ENCODE measurements around the gene MAP6D1.

Gene MAP6D1

DNA sequence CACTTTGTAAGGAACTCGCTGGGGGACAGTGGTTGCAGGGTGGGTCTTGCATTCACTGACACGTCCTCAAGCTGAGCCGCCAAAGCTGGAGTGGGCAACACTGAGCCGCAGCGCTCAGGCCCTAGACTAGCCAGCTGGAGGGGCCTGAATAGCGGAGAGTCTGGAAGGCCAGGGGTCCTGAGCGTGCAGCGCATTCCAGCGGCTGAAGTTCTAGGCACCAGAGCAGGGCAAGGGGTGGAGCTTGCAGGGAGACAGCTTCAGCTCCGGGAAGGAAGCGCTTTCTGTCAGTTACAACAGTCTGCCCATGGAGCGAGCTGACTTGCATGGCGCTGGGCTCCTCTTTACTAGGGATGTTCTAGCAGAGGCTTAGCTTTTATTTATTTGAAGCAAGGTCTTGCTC lies 2.7 kb downstream of the MAP6D1 start:
- no peak for DNase-seq

DNA sequence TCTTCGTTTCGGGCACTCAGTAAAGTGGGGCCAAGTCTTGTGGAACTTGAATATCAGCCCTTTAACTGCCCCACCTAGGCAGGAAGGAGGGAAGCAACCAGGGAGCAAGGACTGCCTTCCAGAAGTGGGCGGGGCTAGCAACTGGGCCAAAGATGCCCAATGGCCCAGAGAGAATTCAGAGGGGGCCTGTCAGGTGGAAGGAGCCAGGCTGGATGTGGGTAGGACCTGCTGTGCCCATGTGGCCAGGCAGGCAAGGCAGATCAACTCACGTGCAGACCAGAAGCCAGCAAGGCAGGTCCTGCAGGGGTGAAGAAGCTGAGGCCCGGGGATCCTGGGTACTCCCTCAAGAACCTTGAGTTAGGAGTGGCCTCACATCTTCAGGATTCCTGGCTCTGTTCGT lies 5.5 kb downstream of the MAP6D1 start:
- DNase-seq, result no peak

DNA sequence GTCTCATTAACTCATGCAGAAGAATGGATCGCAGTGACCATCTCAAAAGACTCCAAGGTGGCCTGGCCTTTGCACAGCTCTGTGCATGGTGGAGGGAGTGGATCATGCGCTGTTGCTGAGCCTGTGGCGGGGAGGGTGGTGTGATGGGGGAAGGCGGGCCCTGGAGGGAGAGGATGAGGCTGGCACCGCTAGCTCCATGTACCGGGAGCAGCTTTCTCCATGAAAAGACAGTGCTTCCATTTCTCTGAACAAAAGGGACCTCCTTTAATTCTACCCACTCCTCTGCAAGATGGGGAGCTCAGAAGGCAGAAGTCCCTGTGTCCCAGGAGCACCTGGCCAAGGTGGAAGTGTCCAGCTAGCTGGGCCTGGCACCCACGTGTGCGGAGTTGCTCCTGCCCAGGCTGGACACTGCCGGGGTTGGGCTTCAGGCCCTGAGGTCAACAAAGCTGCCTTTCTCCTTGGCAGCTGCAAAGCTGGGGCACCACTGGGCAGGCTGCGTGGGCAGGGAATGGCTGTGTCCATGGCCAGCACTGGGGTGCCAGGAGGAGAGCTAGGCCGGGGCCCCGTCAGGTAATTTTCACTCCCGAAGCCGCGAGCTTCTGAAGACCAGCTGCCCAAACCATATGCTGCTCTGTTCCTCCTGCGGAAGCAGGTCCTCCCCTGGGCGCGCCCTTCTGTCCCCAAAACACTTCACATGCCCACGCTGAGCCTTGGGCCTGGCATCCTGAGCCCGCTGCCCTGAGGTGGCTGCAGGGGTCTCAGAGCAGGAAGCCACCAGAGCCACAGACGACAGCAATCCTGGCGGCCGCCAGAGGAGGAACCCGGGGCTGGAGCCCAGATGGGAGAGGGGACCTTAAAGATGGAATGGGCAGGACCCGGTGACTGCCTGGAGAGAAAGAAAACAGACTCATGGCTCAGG lies 6.4 kb downstream of the MAP6D1 start:
- DNase-seq, result no peak

DNA sequence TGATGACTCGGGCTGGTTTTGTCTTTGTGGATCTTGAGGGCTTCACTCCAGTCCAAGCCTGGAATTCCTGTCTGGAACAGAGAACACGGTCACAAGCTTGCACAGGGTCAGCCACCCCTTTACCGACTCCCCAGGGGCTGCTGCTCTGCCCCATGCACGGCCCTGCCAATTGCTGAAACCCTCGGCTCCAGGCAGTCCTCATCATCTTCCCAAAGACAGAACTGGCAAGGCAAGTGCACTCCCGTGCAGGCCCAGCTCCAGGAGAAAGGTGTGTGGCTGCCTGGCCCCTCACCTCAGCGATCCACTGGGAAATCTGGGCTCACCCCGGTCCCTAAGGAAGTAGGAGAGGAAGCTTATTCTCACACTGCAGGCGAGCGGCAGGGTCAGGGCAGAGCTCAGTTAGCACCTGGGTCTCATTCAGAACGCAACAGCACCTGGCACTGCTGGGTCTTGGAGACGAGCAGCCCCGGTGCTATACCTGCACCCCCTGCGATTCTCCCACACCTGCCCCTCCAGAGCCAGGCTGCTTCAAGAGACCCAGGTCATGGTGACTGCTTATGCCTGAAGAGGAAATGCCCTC lies 7.2 kb downstream of the MAP6D1 start:
- no peak for DNase-seq

DNA sequence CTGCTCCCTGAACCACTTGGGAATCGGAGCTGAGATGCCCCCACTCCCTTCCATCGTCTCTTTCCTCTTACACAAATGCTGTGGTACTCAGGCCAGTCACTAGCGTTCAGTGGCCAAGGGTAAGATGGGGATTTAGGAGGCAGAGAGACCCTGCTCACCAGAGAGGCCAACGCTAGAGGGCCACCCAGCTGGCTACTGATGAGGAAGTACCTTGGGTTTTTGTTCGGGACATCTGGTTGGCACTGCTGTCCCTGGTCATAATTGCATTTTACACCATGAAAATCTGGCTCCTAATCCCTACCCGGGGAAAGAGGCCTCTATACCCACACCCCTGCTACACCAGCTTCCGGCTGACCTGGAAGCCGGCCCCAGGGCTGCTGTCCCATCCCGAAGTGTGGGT lies 7.7 kb downstream of the MAP6D1 start:
- no peak for DNase-seq

DNA sequence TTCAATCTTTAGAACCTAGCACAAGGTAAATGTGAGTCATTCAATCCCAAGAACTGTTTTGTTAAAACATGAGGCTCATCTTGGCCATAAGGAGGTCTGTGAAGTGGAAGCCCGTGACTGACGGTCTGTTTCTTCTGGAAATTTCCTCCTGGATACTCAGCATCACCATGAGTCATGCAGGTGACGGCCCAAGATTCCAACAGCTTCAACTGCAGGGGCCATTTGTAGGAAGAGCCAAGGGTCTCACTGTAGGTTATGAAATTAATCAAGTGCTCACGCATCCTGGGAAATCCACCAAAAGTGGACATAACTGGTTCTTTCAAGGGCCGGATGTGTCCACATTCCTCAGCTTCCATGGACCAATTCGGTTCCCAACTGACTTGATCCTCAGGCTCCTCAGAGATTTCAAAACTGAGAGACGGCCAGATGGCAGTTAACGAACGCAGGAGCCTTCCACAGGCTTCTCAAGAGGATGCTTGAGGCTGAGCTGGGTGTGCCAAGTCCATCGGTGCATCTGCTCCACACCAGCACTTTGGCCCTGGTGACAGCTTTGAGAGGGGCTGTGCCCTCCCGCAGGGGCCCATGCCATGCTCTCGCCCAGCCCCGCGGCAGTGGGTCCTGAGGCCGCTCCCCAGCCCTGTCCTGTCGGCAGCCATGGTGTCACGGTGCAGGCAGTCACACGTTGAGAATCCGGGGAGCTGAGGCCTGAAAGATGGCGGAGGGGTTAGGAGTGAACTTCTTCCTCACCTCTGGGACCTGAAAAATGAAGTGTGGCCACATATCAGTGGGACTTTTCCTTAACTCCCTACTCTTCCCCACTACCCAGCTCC lies 8.5 kb downstream of the MAP6D1 start:
- no peak for DNase-seq

DNA sequence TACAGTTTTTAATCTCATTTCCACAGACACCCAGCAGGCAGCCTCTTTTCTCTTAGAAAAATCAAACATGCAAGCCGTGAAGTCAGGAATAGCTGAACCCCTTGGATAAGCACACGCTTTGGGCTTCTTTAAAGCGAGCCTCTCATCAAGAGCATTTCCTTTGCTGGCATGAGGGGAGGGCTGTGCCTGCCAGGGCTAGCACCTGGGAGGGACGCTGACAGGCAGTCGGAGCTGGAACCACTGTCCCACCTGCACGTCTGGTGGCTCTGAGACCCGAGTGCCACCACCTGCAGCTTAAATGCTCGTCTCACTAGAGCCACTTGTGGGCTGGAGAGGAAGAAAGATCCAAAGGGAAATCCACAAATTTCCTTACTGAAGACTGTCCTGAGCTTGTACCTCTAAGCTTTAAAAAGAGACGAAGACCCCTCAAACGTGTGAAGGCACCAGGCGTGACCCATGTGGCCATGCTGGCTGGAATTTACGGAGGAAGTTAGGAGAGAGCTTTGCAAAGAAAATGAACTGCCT lies 9.4 kb downstream of the MAP6D1 start:
- DNase-seq, result no peak

DNA sequence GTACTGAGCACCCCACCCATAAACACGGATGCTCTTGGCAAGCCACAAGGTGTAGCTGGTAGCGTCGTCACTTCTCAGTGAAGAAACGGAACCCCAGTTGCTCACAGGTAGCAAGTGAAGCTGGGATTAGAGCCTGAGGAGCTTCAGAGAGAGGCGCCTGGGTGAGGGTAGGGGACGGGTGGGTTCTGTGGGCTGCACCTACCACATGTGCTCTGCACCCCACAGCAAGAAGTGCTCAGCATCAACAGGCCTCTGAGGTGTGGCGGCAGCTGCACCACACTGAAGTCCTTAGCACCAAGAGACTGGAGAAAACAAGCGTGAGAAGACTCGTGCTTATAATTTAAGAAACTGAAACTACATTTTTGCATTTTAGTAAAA lies 9.8 kb downstream of the MAP6D1 start:
- DNase-seq, result no peak

DNA sequence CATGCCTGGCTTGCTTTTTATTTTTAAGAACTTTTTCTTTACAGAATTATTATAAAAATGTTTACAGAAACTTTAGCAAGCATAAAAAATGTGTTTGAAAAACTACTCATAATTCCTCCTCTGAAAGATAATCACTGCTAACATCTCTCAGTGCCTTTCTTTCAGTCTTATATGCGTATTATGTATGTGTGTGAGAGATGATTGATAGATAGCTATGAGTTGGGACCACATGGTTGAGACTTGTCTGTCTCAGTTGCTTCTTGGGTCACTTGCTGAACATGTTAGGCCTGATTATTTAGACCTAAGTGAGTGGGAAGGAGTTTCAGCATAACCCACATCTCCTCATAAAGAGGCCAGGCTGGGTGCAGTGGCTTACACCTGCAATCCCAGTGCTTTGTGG lies 11.1 kb downstream of the MAP6D1 start:
- DNase-seq, result no peak

DNA sequence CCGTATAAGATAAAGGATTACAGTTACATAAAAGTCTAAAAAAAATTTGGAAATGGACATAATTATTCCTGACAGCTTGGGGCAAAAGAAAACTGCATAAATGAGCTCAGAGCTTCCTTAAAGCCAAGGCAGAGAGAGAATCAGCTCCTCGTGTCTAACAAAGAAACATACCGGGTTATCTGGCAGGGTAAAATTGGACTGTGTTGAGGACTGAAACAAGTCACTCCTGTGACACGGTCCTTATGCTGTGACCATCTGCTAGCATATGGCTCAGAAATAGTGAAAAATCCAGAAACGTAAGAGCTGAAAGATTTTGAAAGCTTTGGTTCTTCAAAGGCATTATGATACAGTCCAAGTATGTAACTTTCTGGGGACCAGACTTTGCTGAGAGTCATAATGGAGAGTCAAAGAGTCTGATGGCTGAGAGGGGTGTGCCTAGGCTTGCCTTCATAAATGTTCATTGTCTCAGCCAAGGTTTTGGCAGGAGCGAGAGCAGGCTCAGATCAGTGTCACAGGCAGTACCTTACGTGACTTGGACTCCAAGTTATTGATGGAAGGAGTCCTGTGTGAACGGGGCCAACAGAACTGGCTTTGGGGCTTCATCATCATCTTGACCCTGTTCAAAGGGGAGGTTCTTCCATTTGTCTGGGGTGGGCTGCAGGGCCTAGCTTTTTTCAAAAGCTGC lies 12.5 kb downstream of the MAP6D1 start:
- no peak for DNase-seq

DNA sequence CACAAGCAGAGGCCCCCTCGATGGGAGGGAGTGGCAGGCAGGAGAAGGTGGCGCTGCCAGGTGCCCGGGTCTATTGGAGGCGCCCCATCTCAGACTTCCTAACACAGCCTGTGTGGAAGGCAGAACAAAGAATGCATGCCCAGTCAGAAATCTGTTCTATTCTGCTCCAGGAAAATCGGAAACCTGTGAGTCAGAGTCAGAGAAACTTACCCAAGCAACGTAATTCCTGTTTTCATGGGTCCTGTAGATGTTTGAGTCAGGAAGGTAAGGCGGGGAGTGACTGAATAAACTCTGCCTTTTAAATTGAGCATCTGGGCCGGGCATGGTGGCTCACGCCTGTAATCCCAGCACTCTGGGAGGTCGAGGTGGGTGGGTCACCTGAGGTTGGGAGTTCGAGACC lies 13.7 kb downstream of the MAP6D1 start:
- no peak for DNase-seq

DNA sequence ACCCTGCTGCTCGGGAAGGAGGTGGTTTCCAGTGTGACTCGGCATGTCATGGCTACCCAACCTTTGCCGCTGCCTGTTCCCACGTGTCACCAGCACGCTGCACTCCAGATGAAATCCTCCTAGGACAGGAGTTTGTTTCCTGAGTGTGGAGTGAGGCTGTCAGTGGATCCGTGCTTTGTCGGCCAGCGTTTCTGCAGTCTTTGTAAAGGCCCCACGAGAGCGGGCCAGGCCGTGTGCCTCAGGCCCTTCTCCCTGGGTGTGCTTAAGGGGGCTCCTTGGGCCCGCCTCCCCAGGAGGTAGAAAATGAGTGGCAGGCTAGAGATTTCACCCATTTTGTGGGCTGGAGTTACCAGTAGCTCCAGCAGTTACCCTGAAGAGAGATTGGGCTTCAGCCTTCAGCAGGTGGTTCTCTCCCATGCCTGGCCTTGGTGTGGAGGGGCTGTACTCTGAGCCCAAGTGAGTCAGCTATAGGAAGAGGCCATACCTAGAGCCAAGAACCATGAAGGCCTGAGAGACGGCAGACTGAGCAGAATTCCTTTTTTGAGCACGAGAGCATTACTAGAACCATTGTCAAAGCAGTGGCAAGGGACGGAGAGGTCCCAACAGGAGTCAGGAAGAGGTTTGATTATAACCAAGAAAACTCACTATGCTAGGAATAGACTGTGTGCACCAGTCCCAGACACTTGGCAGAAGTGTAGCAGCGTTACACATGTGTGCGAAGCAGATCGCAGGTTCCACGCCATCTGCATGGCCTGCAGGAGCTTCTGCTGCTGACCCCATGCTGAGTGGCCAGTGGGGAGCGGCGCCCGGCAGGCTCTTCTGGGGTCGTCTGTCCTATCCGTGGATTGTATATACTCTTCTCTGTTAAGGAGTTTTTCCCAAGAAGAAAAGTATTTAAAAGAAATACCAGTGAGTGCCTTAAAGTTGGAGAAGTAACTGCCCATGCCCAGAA lies 14.5 kb downstream of the MAP6D1 start:
- DNase-seq, result no peak

DNA sequence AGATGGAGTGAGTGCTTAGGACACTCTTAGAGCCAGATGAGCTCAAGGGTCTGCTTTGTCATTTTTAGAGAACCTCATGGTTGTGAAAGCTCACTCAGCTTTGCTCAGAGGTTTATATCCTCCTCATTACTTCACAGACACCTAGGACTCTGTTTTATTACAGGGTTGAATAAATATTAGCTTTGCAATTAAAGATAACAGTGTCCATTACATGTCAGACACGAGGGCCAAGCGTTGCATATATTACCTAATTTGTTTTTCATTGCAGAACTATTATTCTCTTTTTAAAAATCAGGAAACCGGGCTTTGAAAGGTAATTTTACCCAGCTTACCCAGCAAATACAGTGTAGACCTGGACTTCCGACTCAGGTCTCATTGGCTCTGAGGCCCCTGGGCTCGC lies 16.1 kb downstream of the MAP6D1 start:
- DNase-seq, result no peak

DNA sequence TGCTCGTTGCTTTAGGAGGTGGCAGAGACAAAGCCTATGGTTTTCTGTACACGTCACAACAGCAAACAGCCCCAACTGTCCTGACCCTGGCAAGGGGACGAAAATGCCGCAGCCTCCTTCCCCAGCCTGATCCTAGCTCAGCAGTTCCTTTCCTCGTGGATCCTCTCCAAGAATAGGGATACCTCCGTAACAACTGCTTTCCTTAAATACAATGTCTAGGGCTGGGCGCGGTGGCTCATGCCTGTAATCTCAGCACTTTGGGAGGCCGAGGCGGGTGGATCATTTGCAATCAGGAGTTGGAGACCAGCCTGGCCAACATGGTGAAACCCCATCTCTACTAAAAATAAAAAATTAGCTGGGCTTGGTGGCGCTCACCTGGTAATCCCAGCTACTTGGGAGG lies 17.0 kb downstream of the MAP6D1 start:
- DNase-seq, result no peak

DNA sequence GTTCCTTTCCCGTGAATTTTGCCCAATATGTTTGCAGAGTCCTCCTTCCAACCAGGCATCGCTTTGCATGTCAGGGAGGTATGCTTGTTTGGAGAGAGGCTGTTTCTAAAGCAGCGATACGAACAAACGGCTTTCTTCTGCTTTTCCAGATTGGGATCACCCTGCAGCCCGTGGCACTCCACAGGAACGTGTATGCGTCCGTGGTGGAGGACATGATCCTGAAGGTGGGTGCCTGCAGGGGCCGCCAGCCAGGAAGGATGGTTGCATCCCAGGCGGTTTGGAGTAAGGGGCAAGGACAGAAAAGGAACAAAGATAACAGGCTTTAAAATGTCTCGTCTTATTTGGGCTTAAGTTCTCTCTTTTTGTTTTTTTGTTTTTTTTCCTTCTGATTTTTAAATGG lies 17.5 kb downstream of the MAP6D1 start:
- no peak for DNase-seq

DNA sequence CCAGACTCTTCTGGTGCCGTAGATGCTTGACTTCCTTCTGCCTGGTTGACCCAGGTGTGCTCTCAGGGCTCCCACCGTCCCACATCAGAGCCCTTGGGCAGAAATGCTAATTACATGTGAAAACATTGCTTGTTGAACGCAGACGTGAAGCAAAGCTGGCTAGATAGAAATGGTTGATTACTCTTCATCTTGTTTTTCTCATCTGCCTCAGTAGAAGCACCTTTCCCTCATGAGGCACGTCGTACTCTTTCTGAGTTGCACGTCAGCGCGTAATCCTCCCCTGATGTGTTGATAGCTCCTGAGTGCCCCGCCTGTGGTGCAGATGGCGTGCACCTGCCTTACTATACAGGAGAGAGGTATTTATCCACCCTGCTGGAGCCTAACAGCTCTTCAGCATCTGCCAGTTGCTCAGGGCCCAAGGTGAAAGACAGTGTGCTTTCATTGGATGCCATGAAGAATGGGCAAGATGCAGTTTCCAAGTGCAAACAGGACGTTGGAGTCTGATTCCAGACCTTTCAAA lies 18.1 kb downstream of the MAP6D1 start:
- no peak for DNase-seq

DNA sequence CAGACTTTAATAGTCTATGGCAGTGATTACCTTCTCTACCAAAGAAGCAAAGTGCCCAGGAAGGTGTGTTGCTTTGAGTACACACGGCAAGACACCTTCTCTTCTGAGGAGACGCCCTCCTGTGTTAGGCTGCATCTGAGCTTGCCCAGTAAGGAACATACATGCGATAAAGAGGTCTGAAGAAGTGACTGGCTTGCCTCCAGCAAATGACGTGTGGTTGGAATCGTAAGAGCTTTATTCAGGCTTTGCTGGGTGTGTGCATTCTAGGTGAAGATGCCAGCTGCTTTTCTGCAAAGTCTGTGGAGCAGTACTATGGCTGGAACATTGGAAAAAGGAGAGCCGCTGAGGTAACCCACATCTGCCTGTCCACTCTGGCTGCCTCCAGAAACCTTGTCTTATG lies 22.4 kb downstream of the MAP6D1 start:
- no peak for DNase-seq

DNA sequence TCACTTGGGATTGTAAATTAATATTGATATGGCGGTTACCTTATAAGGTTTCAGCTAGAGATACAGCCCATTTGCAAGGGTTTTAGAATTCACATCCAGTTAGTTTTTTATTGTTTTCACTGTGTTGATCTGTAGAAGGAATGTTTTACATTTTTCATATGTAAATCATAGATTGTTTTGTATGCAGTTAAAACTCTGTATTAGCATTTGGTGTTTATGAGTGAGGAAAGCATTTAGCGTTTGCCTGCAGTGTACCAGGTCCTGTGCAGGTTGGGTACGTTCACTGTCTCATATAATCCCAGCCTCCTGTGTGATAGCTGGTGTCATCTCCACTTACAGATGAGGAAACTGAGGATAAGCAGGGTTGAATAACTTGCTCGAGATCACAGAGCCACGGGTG lies 23.8 kb downstream of the MAP6D1 start:
- no peak for DNase-seq

DNA sequence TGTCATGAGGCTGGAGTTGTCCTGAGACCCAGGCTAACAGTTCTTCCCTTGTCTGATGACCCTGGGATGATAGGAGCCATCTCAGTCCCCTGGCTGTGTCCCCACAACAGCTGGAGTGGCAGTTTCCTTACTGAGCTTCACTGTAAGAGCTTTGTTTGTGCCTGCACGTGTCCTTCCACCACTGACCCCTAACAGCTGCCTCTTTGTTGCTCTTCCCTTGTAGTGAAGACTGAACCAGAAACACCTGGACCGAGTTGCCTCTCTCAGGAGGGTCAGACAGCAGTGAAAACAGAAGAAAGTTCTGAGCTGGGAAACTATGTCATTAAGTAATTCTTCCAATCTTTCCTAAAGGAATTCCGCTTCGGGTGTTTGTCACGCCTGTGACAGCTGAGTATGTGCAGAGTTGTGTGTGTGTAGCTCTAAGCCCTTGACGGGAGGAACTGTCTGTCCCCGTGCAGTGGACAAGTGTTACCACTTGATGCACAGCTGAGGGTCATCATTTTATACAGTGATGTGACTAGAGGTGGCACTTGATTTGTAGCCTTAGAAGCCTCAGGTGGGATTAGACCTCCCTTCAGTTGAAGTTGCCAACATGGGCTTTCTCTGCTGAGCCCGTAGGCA lies 25.0 kb downstream of the MAP6D1 start:
- no peak for DNase-seq

DNA sequence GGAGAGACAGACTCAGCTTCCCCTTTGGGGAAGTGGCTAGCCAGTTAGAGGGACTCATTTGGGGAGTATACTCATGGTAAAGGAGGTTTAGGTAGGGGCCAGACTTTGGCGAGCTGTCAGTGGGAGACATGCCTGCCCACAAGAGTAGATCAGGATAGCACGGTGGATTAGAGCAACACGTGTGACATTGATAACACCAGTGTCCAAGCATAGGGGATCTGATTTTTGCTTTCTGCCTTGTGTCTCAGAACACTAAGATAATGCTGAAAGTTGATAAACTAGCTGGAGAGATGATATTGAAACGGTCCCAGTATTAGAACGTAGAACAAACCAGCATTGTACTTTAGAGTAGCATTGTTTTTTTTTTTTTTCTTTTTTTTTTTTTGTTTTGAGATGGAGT lies 25.9 kb downstream of the MAP6D1 start:
- DNase-seq, result no peak

DNA sequence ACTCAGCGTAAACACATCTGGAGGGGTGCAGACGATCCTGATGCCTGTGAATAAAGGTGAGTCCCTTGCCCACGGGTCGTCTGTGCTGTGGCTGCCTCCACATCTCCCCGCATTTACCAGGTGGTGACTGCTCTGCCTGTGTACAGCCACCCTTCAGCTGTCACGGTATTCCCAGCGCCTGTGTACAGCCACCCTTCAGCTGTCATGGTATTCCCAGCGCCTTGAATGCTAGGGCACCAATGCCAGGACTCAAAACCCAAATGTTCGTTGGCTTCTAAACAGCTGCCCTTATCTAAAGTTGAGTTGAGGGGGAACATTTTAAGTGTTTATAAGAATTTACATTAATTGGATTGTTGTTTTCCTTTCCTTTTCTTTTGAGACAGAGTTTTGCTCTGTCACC lies 27.4 kb downstream of the MAP6D1 start:
- no peak for DNase-seq
